SK-N-SH treated with all-trans-retinoic acid at 6 μM for 48 hours (cell line): ENCODE data around the gene DMD.

Experiments
- ATAC-seq: fragments of 200-7000 bp; cut with Tn5 transposase; 3 replicates; pipeline ENCODE4 v1.9.1; 2020; ENCODE audit warnings: mild to moderate bottlenecking, moderate library complexity
- ARNTL ChIP-seq: fragments of 450-650 bp; formaldehyde crosslinking; IDR thresholded peaks from 2 replicates; pipeline ENCODE4 v1.5.0; 2020; ENCODE audit warnings: low read depth, mild to moderate bottlenecking, moderate library complexity, borderline replicate concordance
- BACH2 ChIP-seq: fragments of 250-450 bp; sonication (Bioruptor Pico); IDR thresholded peaks from 2 replicates; pipeline ENCODE4 v1.9.0; 2021; ENCODE audit warnings: mild to moderate bottlenecking, borderline replicate concordance
- CREB5 ChIP-seq: fragments of 250-450 bp; sonication (Bioruptor Pico); IDR thresholded peaks from 2 replicates; pipeline ENCODE4 v1.5.1; 2020; ENCODE audit warnings: low read depth, mild to moderate bottlenecking, moderate library complexity
- CSDC2 ChIP-seq: fragments of 250-450 bp; sonication (Bioruptor Pico); IDR thresholded peaks from 2 replicates; pipeline ENCODE4 v1.5.0; 2020; ENCODE audit warnings: mild to moderate bottlenecking, moderate library complexity
- CSRNP3 ChIP-seq: fragments of 250-450 bp; sonication (Bioruptor Pico); IDR thresholded peaks from 2 replicates; pipeline ENCODE4 v1.5.1; 2021; ENCODE audit warnings: mild to moderate bottlenecking, moderate library complexity
- ESRRG ChIP-seq: fragments of 250-450 bp; sonication (Bioruptor Pico); IDR thresholded peaks from 2 replicates; pipeline ENCODE4 v1.6.1; 2021; ENCODE audit warnings: mild to moderate bottlenecking
- GLIS3 ChIP-seq: fragments of 250-450 bp; sonication (Bioruptor Pico); IDR thresholded peaks from 2 replicates; pipeline ENCODE4 v1.5.0; 2020; ENCODE audit warnings: mild to moderate bottlenecking, moderate library complexity
- ISL1 ChIP-seq: fragments of 250-450 bp; sonication (Bioruptor Pico); IDR thresholded peaks from 2 replicates; pipeline ENCODE4 v2.1.2; 2022; ENCODE audit warnings: mild to moderate bottlenecking, moderate library complexity
- OSR1 ChIP-seq: fragments of 250-450 bp; sonication (Bioruptor Pico); IDR thresholded peaks from 2 replicates; pipeline ENCODE4 v1.8.0; 2022; ENCODE audit warnings: moderate library complexity, mild to moderate bottlenecking, inconsistent platforms
- PATZ1 ChIP-seq: fragments of 250-450 bp; sonication (Bioruptor Pico); IDR thresholded peaks from 2 replicates; pipeline ENCODE4 v1.8.0; 2020; ENCODE audit warnings: mild to moderate bottlenecking, moderate library complexity, borderline replicate concordance
- POU6F1 ChIP-seq: fragments of 250-450 bp; sonication (Bioruptor Pico); IDR thresholded peaks from 2 replicates; pipeline ENCODE4 v1.8.0; 2021; ENCODE audit warnings: low read depth, mild to moderate bottlenecking, moderate library complexity, borderline replicate concordance
- PPARA ChIP-seq: fragments of 250-450 bp; sonication (Bioruptor Pico); IDR thresholded peaks from 2 replicates; pipeline ENCODE4 v1.5.0; 2020; ENCODE audit warnings: mild to moderate bottlenecking, borderline replicate concordance
- RARB ChIP-seq: fragments of 250-450 bp; sonication (Bioruptor Pico); IDR thresholded peaks from 2 replicates; pipeline ENCODE4 v1.8.0; 2021; ENCODE audit warnings: mild to moderate bottlenecking, moderate library complexity
- SNAI2 ChIP-seq: fragments of 250-450 bp; sonication (Bioruptor Pico); IDR thresholded peaks from 2 replicates; pipeline ENCODE4 v1.5.0; 2020; ENCODE audit warnings: mild to moderate bottlenecking, moderate library complexity
- TCF4 ChIP-seq: fragments of 250-450 bp; sonication (Bioruptor Pico); IDR thresholded peaks from 2 replicates; pipeline ENCODE4 v1.8.0; 2021; ENCODE audit warnings: mild to moderate bottlenecking, moderate library complexity, borderline replicate concordance
- TOX ChIP-seq: fragments of 250-450 bp; sonication (Bioruptor Pico); IDR thresholded peaks from 2 replicates; pipeline ENCODE4 v1.8.0; 2021; ENCODE audit warnings: mild to moderate bottlenecking, moderate library complexity, borderline replicate concordance
- TSHZ2 ChIP-seq: fragments of 250-450 bp; sonication (Bioruptor Pico); IDR thresholded peaks from 2 replicates; pipeline ENCODE4 v1.5.0; 2020; ENCODE audit warnings: mild to moderate bottlenecking, moderate library complexity
- ZC3H10 ChIP-seq: fragments of 250-450 bp; sonication (Bioruptor Pico); IDR thresholded peaks from 2 replicates; pipeline ENCODE4 v1.5.1; 2021; ENCODE audit warnings: mild to moderate bottlenecking, moderate library complexity
- ZFP30 ChIP-seq: fragments of 450-650 bp; formaldehyde crosslinking; IDR thresholded peaks from 2 replicates; pipeline ENCODE4 v1.5.0; 2022; ENCODE audit warnings: mild to moderate bottlenecking, moderate library complexity
- ZNF565 ChIP-seq: fragments of 450-650 bp; formaldehyde crosslinking; conservative IDR thresholded peaks from 2 replicates; pipeline ENCODE4 v1.5.0; 2020; ENCODE audit warnings: low read depth, mild to moderate bottlenecking, moderate library complexity
- ZNF70 ChIP-seq: fragments of 450-650 bp; formaldehyde crosslinking; IDR thresholded peaks from 2 replicates; pipeline ENCODE4 v1.5.0; 2020; ENCODE audit warnings: mild to moderate bottlenecking, moderate library complexity
- ZNF8 ChIP-seq: fragments of 450-650 bp; formaldehyde crosslinking; IDR thresholded peaks from 2 replicates; pipeline ENCODE4 v1.5.0; 2020; ENCODE audit warnings: mild to moderate bottlenecking, moderate library complexity

The DMD gene

GRCh38 chrX:33156152-33156726 lies 55.1 kb downstream of the DMD start (continued):
- TF ChIP-seq GLIS3 (CRISPR knock-in tag) (no peak), ZFP30 (CRISPR knock-in tag) (no peak), SNAI2 (CRISPR knock-in tag) (no peak), ZC3H10 (CRISPR knock-in tag) (no peak), ESRRG (CRISPR knock-in tag) (no peak), TCF4 (CRISPR knock-in tag) (no peak), ARNTL (CRISPR knock-in tag) (no peak), POU6F1 (CRISPR knock-in tag) (no peak), ZNF565 (CRISPR knock-in tag) (no peak)

- TF ChIP-seq ARNTL (CRISPR knock-in tag): no peak
- TF ChIP-seq ZFP30 (CRISPR knock-in tag): no peak
- TF ChIP-seq ZNF70 (CRISPR knock-in tag): no peak
- TF ChIP-seq BACH2 (CRISPR knock-in tag): no peak
- no peak for ATAC-seq
Measured at GRCh38 chrX:33149580-33149979, 61.8 kb downstream of the DMD start.

- ATAC-seq: no peak
- no peak for TF ChIP-seq CREB5 (CRISPR knock-in tag)
- TF ChIP-seq TCF4 (CRISPR knock-in tag): no peak
- no peak for TF ChIP-seq TOX
- no peak for TF ChIP-seq PPARA (CRISPR knock-in tag)
- no peak for TF ChIP-seq ZNF565 (CRISPR knock-in tag)
- TF ChIP-seq ZNF70 (CRISPR knock-in tag): no peak
- TF ChIP-seq ZNF8 (CRISPR knock-in tag): no peak
- TF ChIP-seq CSDC2 (CRISPR knock-in tag): no peak
- no peak for TF ChIP-seq ZFP30 (CRISPR knock-in tag)
- TF ChIP-seq ISL1 (CRISPR knock-in tag): no peak
- no peak for TF ChIP-seq PATZ1 (CRISPR knock-in tag)
- no peak for TF ChIP-seq ESRRG (CRISPR knock-in tag)
- TF ChIP-seq BACH2 (CRISPR knock-in tag): no peak
- TF ChIP-seq SNAI2 (CRISPR knock-in tag): no peak
- TF ChIP-seq OSR1: no peak
- no peak for TF ChIP-seq RARB (CRISPR knock-in tag)
- no peak for TF ChIP-seq CSRNP3 (CRISPR knock-in tag)
- TF ChIP-seq ARNTL (CRISPR knock-in tag): no peak
- TF ChIP-seq POU6F1 (CRISPR knock-in tag): no peak
- TF ChIP-seq TSHZ2 (CRISPR knock-in tag): no peak
Measured at GRCh38 chrX:33149085-33149484, 62.3 kb downstream of the DMD start.
